Caco-2 (cell line): ENCODE results near the gene MVB12B. TPM values are rescaled to one million over a fixed set of nuclear protein-coding genes. Genes with fewer than 3 reads are reported as not detected.

ENCODE experiments used
- BruUV-seq: library from RNA; stranded (reverse); fragments of 400-500 nt; replicated peaks from 2 replicates; lab custom pipeline; 2021; lab: Mats Ljungman, UMichigan
- CTCF ChIA-PET: fragments of 300-600 bp; sonication (Branson Sonifier 250); formaldehyde crosslinking; loops from one replicate; lab custom pipeline; 2022; ENCODE audit warnings: antibody characterized with exemption; lab: Charles Lee
- POLR2A ChIA-PET: fragments of 300-600 bp; sonication (Branson Sonifier 250); formaldehyde crosslinking; loops from one replicate; lab custom pipeline; 2022; ENCODE audit warnings: antibody characterized with exemption; lab: Charles Lee
- DNase-seq, 2 experiments: peaks; one replicate each; pipeline versions ENCODE4 v3.0.0 to v3.0.0-alpha.2; 2020 to 2022
- H3K27me3 ChIP-seq: replicated peaks from 2 replicates; pipeline ENCODE4 v1.6.0; 2011; ENCODE audit warnings: low read length; ENCODE audit not compliant: control insufficient read depth, insufficient read depth
- H3K36me3 ChIP-seq: 2 replicates; pipeline ENCODE4 v1.5.1; 2011; ENCODE audit warnings: low read length; ENCODE audit not compliant: control insufficient read depth, insufficient read depth
- H3K4me1 ChIP-seq: fragments of 250-450 bp; sonication (Bioruptor Pico); 2 replicates; pipeline ENCODE4 v1.5.1; 2020; ENCODE audit warnings: mild to moderate bottlenecking
- H3K4me3 ChIP-seq: 2 replicates; pipeline ENCODE4 v1.5.1; 2011; ENCODE audit warnings: low read depth, mild to moderate bottlenecking, control low read depth, low read length
- H3K9me3 ChIP-seq: fragments of 250-450 bp; sonication (Bioruptor Pico); 2 replicates; pipeline ENCODE4 v1.5.1; 2020; ENCODE audit warnings: mild to moderate bottlenecking, moderate library complexity
- H3K27ac Mint-ChIP-seq: one replicate; pipeline ENCODE4 v1.8.0; 2022; ENCODE audit warnings: mixed read lengths; ENCODE audit not compliant: unreplicated experiment
- H3K27me3 Mint-ChIP-seq: one replicate; pipeline ENCODE4 v1.8.0; 2022; ENCODE audit warnings: mixed read lengths; ENCODE audit not compliant: insufficient read depth, unreplicated experiment
- H3K36me3 Mint-ChIP-seq: one replicate; pipeline ENCODE4 v1.8.0; 2022; ENCODE audit warnings: mild to moderate bottlenecking, mixed read lengths; ENCODE audit not compliant: insufficient read depth, unreplicated experiment
- H3K4me1 Mint-ChIP-seq: one replicate; pipeline ENCODE4 v1.8.0; 2022; ENCODE audit warnings: low read depth, mixed read lengths; ENCODE audit not compliant: unreplicated experiment
- H3K4me3 Mint-ChIP-seq: one replicate; pipeline ENCODE4 v1.8.0; 2022; ENCODE audit warnings: mild to moderate bottlenecking, moderate library complexity, mixed read lengths; ENCODE audit not compliant: unreplicated experiment
- H3K9me3 Mint-ChIP-seq: one replicate; pipeline ENCODE4 v1.8.0; 2022; ENCODE audit warnings: mixed read lengths; ENCODE audit not compliant: unreplicated experiment
- CTCF ChIP-seq, 2 experiments: fragments of 200-600 bp in 1 of 2; IDR thresholded peaks; 1 replicate in 1 of 2; 2 replicates in 1 of 2; pipeline versions ENCODE4 v1.5.1 to v1.8.0; 2011 to 2022; ENCODE audit warnings: antibody characterized with exemption in 1 of 2, control low read depth in 1 of 2, inconsistent platforms in 1 of 2, low read depth in 1 of 2, low read length in 1 of 2, mild to moderate bottlenecking in 1 of 2, moderate library complexity in 1 of 2; ENCODE audit not compliant: insufficient read depth in 1 of 2, severe bottlenecking in 1 of 2, unreplicated experiment in 1 of 2
- intact Hi-C: fragments of 100-400 bp; cut with micrococcal nuclease; formaldehyde crosslinking; loops from one replicate; pipeline ENCODE4 v1.10.0; 2022; ENCODE audit not compliant: unreplicated experiment
- total RNA-seq: library from RNA; stranded (reverse); gene quantifications from 2 replicates; pipeline ENCODE4 v1.2.3, GENCODE V29; 2022

The MVB12B gene
- total RNA-seq, 1 experiment from 2014 or later, result 24.4 TPM

- H3K4me1 Mint-ChIP-seq, result peaks cover 24% of the 10 kb centered on the region
- H3K27ac Mint-ChIP-seq, result peak overlapping the region; percentile 86
- no peaks in the 10 kb centered on the region for H3K27me3 Mint-ChIP-seq
- ChIA-PET POLR2A (no interaction called here), CTCF (interaction anchor here (0.7 kb wide), 1 partner anchor 38 kb away, joined by 3 read pairs; no protein-coding TSS in a partner anchor)
- peaks cover 45% of the 10 kb centered on the region for H3K4me1 ChIP-seq
- peaks cover 1% of the 10 kb centered on the region; the same call in 1 of the 2 replicates for H3K36me3 ChIP-seq
- DNase-seq, result no peak
- no peak overlapping the region for H3K4me3 ChIP-seq
- intact Hi-C loops, result no loop called here
- BruUV-seq, result no TSS peak
- no peaks in the 10 kb centered on the region for H3K9me3 Mint-ChIP-seq
- H3K4me3 Mint-ChIP-seq, result no peak overlapping the region
- no peaks in the 10 kb centered on the region for H3K27me3 ChIP-seq
- H3K36me3 Mint-ChIP-seq, result peaks cover 8% of the 10 kb centered on the region
- no peaks in the 10 kb centered on the region for H3K9me3 ChIP-seq
- no peak for TF ChIP-seq CTCF (IDR thresholded peaks at IDR 0.05; ENCODE audit: insufficient read depth in 1 of 2, low read depth in 1 of 2, low read length in 1 of 2, severe bottlenecking in 1 of 2, unreplicated experiment in 1 of 2)
Observed at GRCh38 chr9:126336736-126337325, 10.2 kb downstream of the MVB12B start.

- ChIA-PET CTCF (no interaction called here), POLR2A (no interaction called here)
- Mint-ChIP-seq H3K36me3 (peaks cover 8% of the 10 kb centered on the region), H3K27me3 (no peaks in the 10 kb centered on the region), H3K27ac (peak overlapping the region; percentile 86), H3K4me1 (peaks cover 20% of the 10 kb centered on the region), H3K4me3 (no peak overlapping the region), H3K9me3 (no peaks in the 10 kb centered on the region)
- TF ChIP-seq CTCF (IDR thresholded peaks at IDR 0.05; ENCODE audit: insufficient read depth in 1 of 2, low read depth in 1 of 2, low read length in 1 of 2, severe bottlenecking in 1 of 2, unreplicated experiment in 1 of 2), result no peak
- no TSS peak for BruUV-seq
- no peak for DNase-seq
- Histone ChIP-seq H3K4me1 (peaks cover 54% of the 10 kb centered on the region), H3K27me3 (no peaks in the 10 kb centered on the region), H3K36me3 (peaks cover 1% of the 10 kb centered on the region; the same call in 1 of the 2 replicates), H3K9me3 (no peaks in the 10 kb centered on the region), H3K4me3 (no peak overlapping the region)
- intact Hi-C loops, result no loop called here
Observed at GRCh38 chr9:126337729-126338372, 11.2 kb downstream of the MVB12B start.

- H3K4me1 ChIP-seq, result peaks cover 56% of the 10 kb centered on the region
- intact Hi-C loops, result no loop called here
- H3K9me3 ChIP-seq, result no peaks in the 10 kb centered on the region
- no peaks in the 10 kb centered on the region for H3K27me3 Mint-ChIP-seq
- no peak for TF ChIP-seq CTCF (IDR thresholded peaks at IDR 0.05; ENCODE audit: insufficient read depth in 1 of 2, low read depth in 1 of 2, low read length in 1 of 2, severe bottlenecking in 1 of 2, unreplicated experiment in 1 of 2)
- no peak overlapping the region for H3K27ac Mint-ChIP-seq
- H3K4me3 ChIP-seq, result no peak overlapping the region
- POLR2A ChIA-PET, result no interaction called here
- H3K27me3 ChIP-seq, result no peaks in the 10 kb centered on the region
- no TSS peak for BruUV-seq
- H3K36me3 ChIP-seq, result peaks cover 1% of the 10 kb centered on the region; the same call in 1 of the 2 replicates
- no peaks in the 10 kb centered on the region for H3K9me3 Mint-ChIP-seq
- no peak for DNase-seq
- H3K4me1 Mint-ChIP-seq, result peaks cover 18% of the 10 kb centered on the region
- no peak overlapping the region for H3K4me3 Mint-ChIP-seq
- H3K36me3 Mint-ChIP-seq, result peaks cover 8% of the 10 kb centered on the region
- CTCF ChIA-PET, result no interaction called here
Observed at GRCh38 chr9:126338945-126339344, 12.3 kb downstream of the MVB12B start.
